ENCODE measurements around the gene CNTN2.

The CNTN2 gene

DNA sequence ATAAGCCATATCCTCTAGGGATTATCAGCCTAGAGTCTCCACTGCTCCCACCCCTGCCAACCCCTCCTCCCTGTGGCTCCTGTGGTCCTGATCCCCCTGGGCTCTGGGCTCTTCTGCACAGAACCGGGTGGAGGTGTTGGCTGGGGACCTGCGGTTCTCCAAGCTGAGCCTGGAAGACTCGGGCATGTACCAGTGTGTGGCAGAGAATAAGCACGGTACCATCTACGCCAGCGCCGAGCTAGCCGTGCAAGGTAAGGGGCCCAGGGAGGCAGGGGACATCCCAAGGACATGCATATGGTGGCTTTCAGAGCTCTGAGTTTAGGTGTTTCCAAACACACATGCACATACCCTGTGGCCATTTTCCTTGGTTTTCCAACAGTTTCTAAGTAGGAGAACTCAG, 19.3 kb downstream of the CNTN2 start:
- Mint-ChIP-seq H3K4me3 (no peak overlapping the region), H3K36me3 (ENCODE audit: low read depth) (no peaks in the 10 kb centered on the region), H3K27ac (no peak overlapping the region), H3K4me1 (no peaks in the 10 kb centered on the region), H3K9me3 (no peaks in the 10 kb centered on the region), H3K27me3 (ENCODE audit: low read depth) (peaks cover 11% of the 10 kb centered on the region)
- TF ChIP-seq, protein P1, sequence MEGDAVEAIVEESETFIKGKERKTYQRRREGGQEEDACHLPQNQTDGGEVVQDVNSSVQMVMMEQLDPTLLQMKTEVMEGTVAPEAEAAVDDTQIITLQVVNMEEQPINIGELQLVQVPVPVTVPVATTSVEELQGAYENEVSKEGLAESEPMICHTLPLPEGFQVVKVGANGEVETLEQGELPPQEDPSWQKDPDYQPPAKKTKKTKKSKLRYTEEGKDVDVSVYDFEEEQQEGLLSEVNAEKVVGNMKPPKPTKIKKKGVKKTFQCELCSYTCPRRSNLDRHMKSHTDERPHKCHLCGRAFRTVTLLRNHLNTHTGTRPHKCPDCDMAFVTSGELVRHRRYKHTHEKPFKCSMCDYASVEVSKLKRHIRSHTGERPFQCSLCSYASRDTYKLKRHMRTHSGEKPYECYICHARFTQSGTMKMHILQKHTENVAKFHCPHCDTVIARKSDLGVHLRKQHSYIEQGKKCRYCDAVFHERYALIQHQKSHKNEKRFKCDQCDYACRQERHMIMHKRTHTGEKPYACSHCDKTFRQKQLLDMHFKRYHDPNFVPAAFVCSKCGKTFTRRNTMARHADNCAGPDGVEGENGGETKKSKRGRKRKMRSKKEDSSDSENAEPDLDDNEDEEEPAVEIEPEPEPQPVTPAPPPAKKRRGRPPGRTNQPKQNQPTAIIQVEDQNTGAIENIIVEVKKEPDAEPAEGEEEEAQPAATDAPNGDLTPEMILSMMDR (IDR thresholded peaks at IDR 0.05; ENCODE audit: unreplicated experiment in 3 of 3) = no peak

DNA sequence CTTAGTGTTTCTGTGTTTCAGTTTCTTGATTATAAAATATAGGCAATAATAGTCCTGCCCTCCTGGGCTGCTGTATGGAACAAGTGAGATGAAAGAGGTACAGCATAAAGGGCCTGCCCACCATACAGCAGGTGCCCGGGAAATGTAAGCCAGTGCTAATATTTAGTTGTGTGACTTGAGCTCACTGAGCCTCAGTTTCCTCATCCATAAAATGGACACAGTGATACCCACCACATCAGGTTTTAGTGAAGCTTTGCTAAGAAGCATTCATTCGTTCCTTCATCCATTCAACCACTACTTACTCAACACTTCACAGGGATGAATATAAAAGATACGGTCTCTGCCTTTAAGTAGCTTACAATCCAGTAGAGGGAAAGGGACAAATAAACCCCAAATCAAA, 19.9 kb downstream of the CNTN2 start:
- TF ChIP-seq, protein P1 (IDR thresholded peaks at IDR 0.05; ENCODE audit: unreplicated experiment in 3 of 3) = no peak
- Mint-ChIP-seq H3K36me3 (ENCODE audit: low read depth) (no peaks in the 10 kb centered on the region), H3K9me3 (no peaks in the 10 kb centered on the region), H3K4me3 (no peak overlapping the region), H3K4me1 (no peaks in the 10 kb centered on the region), H3K27me3 (ENCODE audit: low read depth) (peaks cover 11% of the 10 kb centered on the region), H3K27ac (no peak overlapping the region)

DNA sequence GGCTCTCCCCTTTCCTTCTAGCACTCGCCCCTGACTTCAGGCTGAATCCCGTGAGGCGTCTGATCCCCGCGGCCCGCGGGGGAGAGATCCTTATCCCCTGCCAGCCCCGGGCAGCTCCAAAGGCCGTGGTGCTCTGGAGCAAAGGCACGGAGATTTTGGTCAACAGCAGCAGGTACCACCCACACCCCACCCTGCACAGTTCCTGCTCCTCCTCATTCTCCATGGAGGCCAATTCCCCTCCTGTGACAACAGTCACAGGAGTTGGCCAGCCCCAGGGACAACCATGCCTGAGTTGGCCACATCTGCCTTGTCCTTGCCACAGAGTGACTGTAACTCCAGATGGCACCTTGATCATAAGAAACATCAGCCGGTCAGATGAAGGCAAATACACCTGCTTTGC, 21.3 kb downstream of the CNTN2 start:
- H3K27me3 Mint-ChIP-seq (ENCODE audit: low read depth) = peaks cover 15% of the 10 kb centered on the region
- no peak overlapping the region for H3K27ac Mint-ChIP-seq
- H3K4me1 Mint-ChIP-seq = peaks cover 8% of the 10 kb centered on the region
- no peaks in the 10 kb centered on the region for H3K9me3 Mint-ChIP-seq
- no peak overlapping the region for H3K4me3 Mint-ChIP-seq
- no peaks in the 10 kb centered on the region for H3K36me3 Mint-ChIP-seq (ENCODE audit: low read depth)
- TF ChIP-seq, protein P1 (IDR thresholded peaks at IDR 0.05; ENCODE audit: unreplicated experiment in 3 of 3) = no peak

DNA sequence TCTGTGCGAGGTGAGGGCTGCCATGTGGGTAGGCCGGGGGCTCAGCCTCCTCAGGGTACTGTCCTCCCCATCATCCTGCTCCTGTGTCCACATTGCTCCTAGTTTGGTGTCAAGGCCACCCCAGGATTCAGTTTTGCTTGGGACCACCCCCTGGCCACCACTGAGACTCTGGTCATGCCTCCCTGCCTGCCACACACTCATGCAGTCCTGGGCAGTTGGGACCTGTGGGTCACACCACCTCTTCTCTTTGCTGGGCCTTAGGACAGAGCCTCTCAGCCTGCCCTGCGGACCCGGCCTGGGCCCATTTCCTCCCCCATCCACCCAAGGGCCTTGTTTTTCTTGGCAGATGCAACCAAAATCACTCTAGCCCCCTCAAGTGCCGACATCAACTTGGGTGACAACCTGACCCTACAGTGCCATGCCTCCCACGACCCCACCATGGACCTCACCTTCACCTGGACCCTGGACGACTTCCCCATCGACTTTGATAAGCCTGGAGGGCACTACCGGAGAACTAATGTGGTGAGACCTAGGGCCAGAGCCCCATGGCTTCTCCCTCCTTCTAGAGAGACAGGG, 21.8 kb downstream of the CNTN2 start:
- Mint-ChIP-seq H3K27me3 (ENCODE audit: low read depth) (peaks cover 15% of the 10 kb centered on the region), H3K36me3 (ENCODE audit: low read depth) (no peaks in the 10 kb centered on the region), H3K4me1 (peaks cover 8% of the 10 kb centered on the region), H3K9me3 (no peaks in the 10 kb centered on the region), H3K27ac (no peak overlapping the region), H3K4me3 (no peak overlapping the region)
- TF ChIP-seq, protein P1 (IDR thresholded peaks at IDR 0.05; ENCODE audit: unreplicated experiment in 3 of 3) = no peak

DNA sequence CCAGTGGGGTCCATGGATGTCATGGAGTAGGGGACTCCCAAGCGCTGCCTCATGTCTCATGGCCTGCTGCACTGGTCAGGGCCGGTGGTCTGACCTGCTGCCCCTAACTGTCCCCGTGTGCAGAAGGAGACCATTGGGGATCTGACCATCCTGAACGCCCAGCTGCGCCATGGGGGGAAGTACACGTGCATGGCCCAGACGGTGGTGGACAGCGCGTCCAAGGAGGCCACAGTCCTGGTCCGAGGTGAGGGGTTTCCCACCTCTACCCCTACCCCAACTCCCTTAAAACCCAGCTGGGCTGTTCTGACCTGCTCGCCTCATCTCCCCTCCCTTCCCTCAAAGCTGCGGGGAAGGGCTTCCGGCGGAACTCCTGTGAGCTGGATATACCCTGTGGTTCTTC, 22.7 kb downstream of the CNTN2 start:
- H3K9me3 Mint-ChIP-seq = no peaks in the 10 kb centered on the region
- H3K27me3 Mint-ChIP-seq (ENCODE audit: low read depth) = peaks cover 11% of the 10 kb centered on the region
- H3K36me3 Mint-ChIP-seq (ENCODE audit: low read depth) = no peaks in the 10 kb centered on the region
- TF ChIP-seq, protein P1 (IDR thresholded peaks at IDR 0.05; ENCODE audit: unreplicated experiment in 3 of 3) = no peak
- no peak overlapping the region for H3K27ac Mint-ChIP-seq
- no peak overlapping the region for H3K4me3 Mint-ChIP-seq
- H3K4me1 Mint-ChIP-seq = peaks cover 8% of the 10 kb centered on the region

DNA sequence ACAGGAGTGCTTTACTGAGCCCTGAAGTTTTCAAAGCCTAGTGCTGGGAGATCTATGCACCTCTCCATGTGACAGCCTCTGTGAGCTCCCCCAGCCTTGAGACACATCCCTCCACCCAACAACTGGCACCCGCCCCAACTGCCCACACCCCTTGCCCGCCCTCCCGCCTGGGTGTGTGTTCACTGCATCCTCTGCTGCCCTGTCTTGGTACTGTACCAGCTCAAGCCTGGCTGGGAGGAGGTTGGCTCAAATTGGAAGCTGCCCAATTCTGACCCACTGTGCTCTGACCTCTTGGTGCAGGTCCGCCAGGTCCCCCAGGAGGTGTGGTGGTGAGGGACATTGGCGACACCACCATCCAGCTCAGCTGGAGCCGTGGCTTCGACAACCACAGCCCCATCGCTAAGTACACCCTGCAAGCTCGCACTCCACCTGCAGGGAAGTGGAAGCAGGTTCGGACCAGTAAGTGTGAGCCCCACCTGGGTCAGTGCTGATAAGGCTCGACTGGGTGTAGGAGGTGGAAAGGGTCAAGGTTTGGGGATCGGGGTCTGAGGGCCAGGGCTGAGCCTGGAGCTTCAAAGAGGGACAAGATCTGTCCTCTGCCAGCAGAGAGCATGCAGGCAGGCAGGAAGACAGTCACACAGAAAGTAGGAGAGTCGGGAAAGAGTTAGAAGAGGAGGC, 23.3 kb downstream of the CNTN2 start:
- TF ChIP-seq, protein P1 (IDR thresholded peaks at IDR 0.05; ENCODE audit: unreplicated experiment in 3 of 3) = no peak
- peaks cover 8% of the 10 kb centered on the region for H3K4me1 Mint-ChIP-seq
- H3K27ac Mint-ChIP-seq = no peak overlapping the region
- H3K36me3 Mint-ChIP-seq (ENCODE audit: low read depth) = no peaks in the 10 kb centered on the region
- no peaks in the 10 kb centered on the region for H3K9me3 Mint-ChIP-seq
- no peak overlapping the region for H3K4me3 Mint-ChIP-seq
- peaks cover 11% of the 10 kb centered on the region for H3K27me3 Mint-ChIP-seq (ENCODE audit: low read depth)
